Nephron (organoid): ENCODE results near the gene RGS1.

Experiments
- H3K27ac Mint-ChIP-seq, 3 experiments: 2 replicates each; pipeline ENCODE4 v1.8.0; 2020; ENCODE audit warnings: mixed read lengths in 3 of 3, mild to moderate bottlenecking in 2 of 3, moderate library complexity in 1 of 3
- H3K27me3 Mint-ChIP-seq: 2 replicates; pipeline ENCODE4 v1.8.0; 2021; ENCODE audit warnings: low read depth, mild to moderate bottlenecking, moderate library complexity, mixed read lengths
- H3K36me3 Mint-ChIP-seq: 2 replicates; pipeline ENCODE4 v1.8.0; 2020; ENCODE audit warnings: low read depth, mixed read lengths
- H3K4me1 Mint-ChIP-seq: 2 replicates; pipeline ENCODE4 v1.8.0; 2020; ENCODE audit warnings: mixed read lengths
- H3K4me3 Mint-ChIP-seq, 3 experiments: 2 replicates each; pipeline ENCODE4 v1.8.0; 2020; ENCODE audit warnings: mild to moderate bottlenecking in 3 of 3, mixed read lengths in 3 of 3, moderate library complexity in 2 of 3
- H3K9me3 Mint-ChIP-seq: 2 replicates; pipeline ENCODE4 v1.8.0; 2020; ENCODE audit warnings: mixed read lengths
- CTCF ChIP-seq, 3 experiments: fragments of 200-600 bp; sonication (generic); IDR thresholded peaks; one replicate each; pipeline ENCODE4 v1.5.0; 2021; ENCODE audit warnings: antibody characterized with exemption in 3 of 3; ENCODE audit not compliant: unreplicated experiment in 3 of 3

The RGS1 gene

GRCh38 chr1:192581131-192581927 is 5.8 kb downstream of the RGS1 start:
- no peak overlapping the region for H3K27ac Mint-ChIP-seq
- H3K36me3 Mint-ChIP-seq: no peaks in the 10 kb centered on the region
- no peak for TF ChIP-seq CTCF (IDR thresholded peaks at IDR 0.05; ENCODE audit: unreplicated experiment in 3 of 3)
- H3K4me1 Mint-ChIP-seq: no peaks in the 10 kb centered on the region
- H3K4me3 Mint-ChIP-seq: no peak overlapping the region
- no peaks in the 10 kb centered on the region for H3K9me3 Mint-ChIP-seq
- H3K27me3 Mint-ChIP-seq: no peaks in the 10 kb centered on the region

GRCh38 chr1:192584866-192585265 is 9.3 kb downstream of the RGS1 start:
- Mint-ChIP-seq H3K36me3 (no peaks in the 10 kb centered on the region), H3K9me3 (no peaks in the 10 kb centered on the region), H3K4me3 (no peak overlapping the region), H3K27me3 (no peaks in the 10 kb centered on the region), H3K4me1 (no peaks in the 10 kb centered on the region), H3K27ac (no peak overlapping the region)
- no peak for TF ChIP-seq CTCF (IDR thresholded peaks at IDR 0.05; ENCODE audit: unreplicated experiment in 3 of 3)

GRCh38 chr1:192587386-192588266 is 12.1 kb downstream of the RGS1 start:
- no peak overlapping the region for H3K4me3 Mint-ChIP-seq
- no peak for TF ChIP-seq CTCF (IDR thresholded peaks at IDR 0.05; ENCODE audit: unreplicated experiment in 3 of 3)
- H3K9me3 Mint-ChIP-seq: no peaks in the 10 kb centered on the region
- H3K36me3 Mint-ChIP-seq: no peaks in the 10 kb centered on the region
- no peak overlapping the region for H3K27ac Mint-ChIP-seq
- peaks cover 4% of the 10 kb centered on the region for H3K4me1 Mint-ChIP-seq
- no peaks in the 10 kb centered on the region for H3K27me3 Mint-ChIP-seq

- no peaks in the 10 kb centered on the region for H3K36me3 Mint-ChIP-seq
- TF ChIP-seq CTCF (IDR thresholded peaks at IDR 0.05; ENCODE audit: unreplicated experiment in 3 of 3): no peak
- H3K4me1 Mint-ChIP-seq: peaks cover 8% of the 10 kb centered on the region
- H3K4me3 Mint-ChIP-seq: no peak overlapping the region
- no peak overlapping the region for H3K27ac Mint-ChIP-seq
- H3K9me3 Mint-ChIP-seq: no peaks in the 10 kb centered on the region
- H3K27me3 Mint-ChIP-seq: no peaks in the 10 kb centered on the region
Measured at GRCh38 chr1:192588546-192588945, 13.0 kb downstream of the RGS1 start.

- Mint-ChIP-seq H3K27ac (no peak overlapping the region), H3K4me1 (peaks cover 8% of the 10 kb centered on the region), H3K27me3 (no peaks in the 10 kb centered on the region), H3K9me3 (no peaks in the 10 kb centered on the region), H3K4me3 (no peak overlapping the region), H3K36me3 (no peaks in the 10 kb centered on the region)
- no peak for TF ChIP-seq CTCF (IDR thresholded peaks at IDR 0.05; ENCODE audit: unreplicated experiment in 3 of 3)
Measured at GRCh38 chr1:192589813-192590212, 14.2 kb downstream of the RGS1 start.
